ENCODE results near the gene SLC23A2. TPM values are rescaled to one million over a fixed set of nuclear protein-coding genes. Genes with fewer than 3 reads are reported as not detected.
"Not testable (repeated sequence)": the region's sequence is repeated elsewhere in the genome, so short reads cannot be mapped to it uniquely, and the experiment has no call there.

The SLC23A2 gene
- total RNA-seq, 1 experiment from 2014 or later = 14.6 TPM

DNA sequence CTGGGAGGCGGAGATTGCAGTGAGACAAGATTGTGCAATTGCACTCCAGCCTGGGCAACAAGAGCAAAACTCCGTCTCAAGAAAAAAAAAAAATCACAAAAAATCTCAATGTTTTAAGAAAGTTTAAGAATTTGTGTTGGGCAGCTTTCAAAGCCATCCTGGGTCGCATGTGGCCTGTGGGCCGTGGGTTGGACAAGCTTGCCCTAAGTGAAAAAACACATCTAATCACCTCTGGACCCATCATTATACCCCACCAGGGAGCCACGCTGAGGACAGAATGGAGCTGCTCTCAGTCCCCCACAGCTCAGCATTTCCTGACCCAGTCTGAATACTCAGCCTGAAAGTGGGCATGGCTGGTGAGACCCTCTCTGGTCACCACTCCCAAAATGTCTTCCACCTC, 150.3 kb downstream of the SLC23A2 start:
- Histone ChIP-seq H3K4me3 (ENCODE audit: low read depth in 2 of 2, low read length in 2 of 2) (no peak overlapping the region), H3K27me3 (ENCODE audit: control insufficient read depth, insufficient read depth, low read length) (no peaks in the 10 kb centered on the region), H3K27ac (ENCODE audit: low read length) (no peak overlapping the region), H3K4me1 (ENCODE audit: control insufficient read depth, insufficient read depth, low read length) (no peaks in the 10 kb centered on the region), H3K9me3 (ENCODE audit: control insufficient read depth, insufficient read depth, low read depth, low read length) (no peaks in the 10 kb centered on the region), H3K36me3 (ENCODE audit: control insufficient read depth, insufficient read depth, low read length) (no peaks in the 10 kb centered on the region)
- in situ Hi-C loops (cut with HindIII; ENCODE audit: low pct_unique_long_range_greater_than_20kb, low sequenced_read_pairs) (no loop called here), intact Hi-C loops (cut with micrococcal nuclease; ENCODE audit: unreplicated experiment) (no loop called here)
- CTCF ChIA-PET = no interaction called here
- no peak for DNase-seq (ENCODE audit: low read depth, low spot score)
- ATAC-seq = no peak
- TF ChIP-seq CTCF (IDR thresholded peaks at IDR 0.05) (no peak), REST (IDR thresholded peaks at IDR 0.05; ENCODE audit: insufficient read depth in 1 of 2, low read depth in 2 of 2, low read length in 1 of 2) (no peak), POLR2AphosphoS5 (IDR thresholded peaks at IDR 0.05; ENCODE audit: low read depth, low read length) (no peak), TCF7L2 (IDR thresholded peaks at IDR 0.05; ENCODE audit: low read depth, low read length) (no peak), SIN3A (IDR thresholded peaks at IDR 0.05; ENCODE audit: borderline replicate concordance, insufficient read depth, low read depth, low read length) (no peak)
- POLR2A ChIA-PET = no interaction called here
- no TSS peak for BruUV-seq (replicated peaks)

DNA sequence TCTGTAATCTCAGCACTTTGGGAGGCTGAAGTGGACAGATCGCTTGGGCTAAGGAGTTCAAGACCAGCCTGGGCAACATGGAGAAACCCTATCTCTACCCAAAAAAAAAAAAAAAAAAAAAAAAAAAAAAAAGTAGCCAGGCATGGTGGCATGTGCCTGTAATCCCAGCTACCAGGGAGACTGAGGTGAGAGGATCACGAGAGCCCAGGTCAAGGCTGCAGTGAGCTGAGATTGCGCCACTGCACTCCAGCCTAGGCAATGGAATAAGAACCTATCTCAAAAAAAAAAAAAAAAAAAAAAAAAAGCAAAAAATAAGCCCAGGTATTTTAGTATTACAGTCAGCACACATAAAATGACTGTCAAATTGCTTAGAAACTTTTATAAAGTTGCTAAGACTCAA, 152.5 kb downstream of the SLC23A2 start:
- intact Hi-C loops (cut with micrococcal nuclease; ENCODE audit: unreplicated experiment); H3K36me3 ChIP-seq (ENCODE audit: control insufficient read depth, insufficient read depth, low read length); POLR2A ChIA-PET; BruUV-seq (replicated peaks); H3K4me3 ChIP-seq (ENCODE audit: low read depth in 2 of 2, low read length in 2 of 2); in situ Hi-C loops (cut with HindIII; ENCODE audit: low pct_unique_long_range_greater_than_20kb, low sequenced_read_pairs); H3K27ac ChIP-seq (ENCODE audit: low read length); H3K4me1 ChIP-seq (ENCODE audit: control insufficient read depth, insufficient read depth, low read length); DNase-seq (ENCODE audit: low read depth, low spot score); H3K27me3 ChIP-seq (ENCODE audit: control insufficient read depth, insufficient read depth, low read length); H3K9me3 ChIP-seq (ENCODE audit: control insufficient read depth, insufficient read depth, low read depth, low read length); CTCF ChIA-PET; ATAC-seq: not testable (repeated sequence)

GRCh38 chr20:4848041-4848440, 153.3 kb downstream of the SLC23A2 start:
- BruUV-seq (replicated peaks) = no TSS peak
- no peaks in the 10 kb centered on the region for H3K36me3 ChIP-seq (ENCODE audit: control insufficient read depth, insufficient read depth, low read length)
- H3K9me3 ChIP-seq (ENCODE audit: control insufficient read depth, insufficient read depth, low read depth, low read length) = no peaks in the 10 kb centered on the region
- H3K4me3 ChIP-seq (ENCODE audit: low read depth in 2 of 2, low read length in 2 of 2) = no peak overlapping the region
- POLR2A ChIA-PET = no interaction called here
- no peak for TF ChIP-seq REST (IDR thresholded peaks at IDR 0.05; ENCODE audit: insufficient read depth in 1 of 2, low read depth in 2 of 2, low read length in 1 of 2)
- no peak for TF ChIP-seq POLR2AphosphoS5 (IDR thresholded peaks at IDR 0.05; ENCODE audit: low read depth, low read length)
- no peak for TF ChIP-seq TCF7L2 (IDR thresholded peaks at IDR 0.05; ENCODE audit: low read depth, low read length)
- no peak for TF ChIP-seq SIN3A (IDR thresholded peaks at IDR 0.05; ENCODE audit: borderline replicate concordance, insufficient read depth, low read depth, low read length)
- TF ChIP-seq CTCF (IDR thresholded peaks at IDR 0.05) = no peak
- in situ Hi-C loops (cut with HindIII; ENCODE audit: low pct_unique_long_range_greater_than_20kb, low sequenced_read_pairs) (no loop called here), intact Hi-C loops (cut with micrococcal nuclease; ENCODE audit: unreplicated experiment) (no loop called here)
- DNase-seq (ENCODE audit: low read depth, low spot score) (no peak), ATAC-seq (peak; percentile 58; the same call in 1 of the 2 replicates)
- CTCF ChIA-PET = no interaction called here
- H3K27me3 ChIP-seq (ENCODE audit: control insufficient read depth, insufficient read depth, low read length) = no peaks in the 10 kb centered on the region
- H3K27ac ChIP-seq (ENCODE audit: low read length) = no peak overlapping the region
- H3K4me1 ChIP-seq (ENCODE audit: control insufficient read depth, insufficient read depth, low read length) = no peaks in the 10 kb centered on the region

Measured in Panc1 (cell line).